ENCODE measurements around the gene ADGRG6. TPM values are rescaled to one million over a fixed set of nuclear protein-coding genes. Genes with fewer than 3 reads are reported as not detected.
"Not testable (repeated sequence)": the region's sequence is repeated elsewhere in the genome, so short reads cannot be mapped to it uniquely, and the experiment has no call there.

The ADGRG6 gene
- total RNA-seq, 1 donor from 2014 or later: not detected

GRCh38 chr6:142416686-142417085 is 114.9 kb downstream of the ADGRG6 start:
- Mint-ChIP-seq H3K9me3 (no peaks in the 10 kb centered on the region), H3K36me3 (ENCODE audit: low read depth) (no peaks in the 10 kb centered on the region), H3K27ac (no peak overlapping the region), H3K4me3 (no peak overlapping the region), H3K27me3 (ENCODE audit: insufficient read depth) (peaks cover 21% of the 10 kb centered on the region), H3K4me1 (ENCODE audit: low read depth) (no peaks in the 10 kb centered on the region)
- no peak for DNase-seq (ENCODE audit: low spot score)
- intact Hi-C loops (cut with micrococcal nuclease): no loop called here

- intact Hi-C loops (cut with micrococcal nuclease): no loop called here
- DNase-seq (ENCODE audit: low spot score): no peak
- Mint-ChIP-seq H3K36me3 (ENCODE audit: low read depth) (no peaks in the 10 kb centered on the region), H3K27ac (no peak overlapping the region), H3K4me1 (ENCODE audit: low read depth) (no peaks in the 10 kb centered on the region), H3K27me3 (ENCODE audit: insufficient read depth) (peaks cover 21% of the 10 kb centered on the region), H3K4me3 (no peak overlapping the region), H3K9me3 (no peaks in the 10 kb centered on the region)
Measured at GRCh38 chr6:142417331-142417750, 115.5 kb downstream of the ADGRG6 start.

- Mint-ChIP-seq H3K27ac (no peak overlapping the region), H3K9me3 (no peaks in the 10 kb centered on the region), H3K36me3 (ENCODE audit: low read depth) (no peaks in the 10 kb centered on the region), H3K4me1 (ENCODE audit: low read depth) (no peaks in the 10 kb centered on the region), H3K27me3 (ENCODE audit: insufficient read depth) (peaks cover 19% of the 10 kb centered on the region), H3K4me3 (no peak overlapping the region)
- DNase-seq (ENCODE audit: low spot score): no peak
- intact Hi-C loops (cut with micrococcal nuclease): no loop called here
Measured at GRCh38 chr6:142419071-142419470, 117.3 kb downstream of the ADGRG6 start.

GRCh38 chr6:142420802-142421201 is 119.0 kb downstream of the ADGRG6 start:
- Mint-ChIP-seq H3K27me3 (ENCODE audit: insufficient read depth) (peaks cover 13% of the 10 kb centered on the region), H3K4me3 (no peak overlapping the region), H3K9me3 (peaks cover 8% of the 10 kb centered on the region), H3K36me3 (ENCODE audit: low read depth) (no peaks in the 10 kb centered on the region), H3K27ac (no peak overlapping the region), H3K4me1 (ENCODE audit: low read depth) (no peaks in the 10 kb centered on the region)
- intact Hi-C loops (cut with micrococcal nuclease): no loop called here
- DNase-seq (ENCODE audit: low spot score): no peak

GRCh38 chr6:142421285-142422117 is 119.7 kb downstream of the ADGRG6 start:
- H3K4me1 Mint-ChIP-seq (ENCODE audit: low read depth): no peaks in the 10 kb centered on the region
- peaks cover 10% of the 10 kb centered on the region for H3K9me3 Mint-ChIP-seq
- peaks cover 12% of the 10 kb centered on the region for H3K27me3 Mint-ChIP-seq (ENCODE audit: insufficient read depth)
- DNase-seq (ENCODE audit: low spot score): no peak
- H3K36me3 Mint-ChIP-seq (ENCODE audit: low read depth): no peaks in the 10 kb centered on the region
- H3K27ac Mint-ChIP-seq: no peak overlapping the region
- no peak overlapping the region for H3K4me3 Mint-ChIP-seq
- intact Hi-C loops (cut with micrococcal nuclease): no loop called here

- DNase-seq (ENCODE audit: low spot score); H3K36me3 Mint-ChIP-seq (ENCODE audit: low read depth); intact Hi-C loops (cut with micrococcal nuclease); H3K4me3 Mint-ChIP-seq; H3K27me3 Mint-ChIP-seq (ENCODE audit: insufficient read depth); H3K27ac Mint-ChIP-seq; H3K4me1 Mint-ChIP-seq (ENCODE audit: low read depth): not testable (repeated sequence)
- H3K9me3 Mint-ChIP-seq: peaks cover 13% of the 10 kb centered on the region
Measured at GRCh38 chr6:142426444-142427132, 124.8 kb downstream of the ADGRG6 start.

- H3K27ac Mint-ChIP-seq; H3K36me3 Mint-ChIP-seq (ENCODE audit: low read depth); H3K4me1 Mint-ChIP-seq (ENCODE audit: low read depth); H3K27me3 Mint-ChIP-seq (ENCODE audit: insufficient read depth); H3K4me3 Mint-ChIP-seq; DNase-seq (ENCODE audit: low spot score); intact Hi-C loops (cut with micrococcal nuclease): not testable (repeated sequence)
- peaks cover 13% of the 10 kb centered on the region for H3K9me3 Mint-ChIP-seq
Measured at GRCh38 chr6:142428468-142428867, 126.7 kb downstream of the ADGRG6 start.

- Mint-ChIP-seq H3K4me1 (ENCODE audit: low read depth) (no peaks in the 10 kb centered on the region), H3K27me3 (ENCODE audit: insufficient read depth) (no peaks in the 10 kb centered on the region), H3K27ac (no peak overlapping the region), H3K4me3 (no peak overlapping the region), H3K36me3 (ENCODE audit: low read depth) (no peaks in the 10 kb centered on the region), H3K9me3 (peaks cover 13% of the 10 kb centered on the region)
- no peak for DNase-seq (ENCODE audit: low spot score)
- intact Hi-C loops (cut with micrococcal nuclease): no loop called here
Measured at GRCh38 chr6:142429195-142429594, 127.4 kb downstream of the ADGRG6 start.

- DNase-seq (ENCODE audit: low spot score): no peak
- H3K36me3 Mint-ChIP-seq (ENCODE audit: low read depth): no peaks in the 10 kb centered on the region
- H3K4me1 Mint-ChIP-seq (ENCODE audit: low read depth): no peaks in the 10 kb centered on the region
- no peak overlapping the region for H3K27ac Mint-ChIP-seq
- no peaks in the 10 kb centered on the region for H3K9me3 Mint-ChIP-seq
- intact Hi-C loops (cut with micrococcal nuclease): no loop called here
- peaks cover 13% of the 10 kb centered on the region for H3K27me3 Mint-ChIP-seq (ENCODE audit: insufficient read depth)
- no peak overlapping the region for H3K4me3 Mint-ChIP-seq
Measured at GRCh38 chr6:142433419-142433818, 131.6 kb downstream of the ADGRG6 start.

GRCh38 chr6:142438898-142439297 is 137.1 kb downstream of the ADGRG6 start:
- no peaks in the 10 kb centered on the region for H3K9me3 Mint-ChIP-seq
- intact Hi-C loops (cut with micrococcal nuclease): no loop called here
- peaks cover 14% of the 10 kb centered on the region for H3K27me3 Mint-ChIP-seq (ENCODE audit: insufficient read depth)

GRCh38 chr6:142440600-142441293 is 138.9 kb downstream of the ADGRG6 start:
- no peak for DNase-seq (ENCODE audit: low spot score)
- Mint-ChIP-seq H3K9me3 (no peaks in the 10 kb centered on the region), H3K27me3 (ENCODE audit: insufficient read depth) (peaks cover 9% of the 10 kb centered on the region), H3K4me3 (no peak overlapping the region), H3K36me3 (ENCODE audit: low read depth) (no peaks in the 10 kb centered on the region), H3K4me1 (ENCODE audit: low read depth) (no peaks in the 10 kb centered on the region), H3K27ac (no peak overlapping the region)
- intact Hi-C loops (cut with micrococcal nuclease): no loop called here

More at GRCh38 chr6:142438898-142439297, 137.1 kb downstream of the ADGRG6 start:
- Mint-ChIP-seq H3K4me3 (no peak overlapping the region), H3K36me3 (ENCODE audit: low read depth) (no peaks in the 10 kb centered on the region), H3K4me1 (ENCODE audit: low read depth) (no peaks in the 10 kb centered on the region), H3K27ac (no peak overlapping the region)
- DNase-seq (ENCODE audit: low spot score): no peak

- H3K27ac Mint-ChIP-seq: no peak overlapping the region
- no peak for DNase-seq (ENCODE audit: low spot score)
- no peaks in the 10 kb centered on the region for H3K36me3 Mint-ChIP-seq (ENCODE audit: low read depth)
- H3K9me3 Mint-ChIP-seq: no peaks in the 10 kb centered on the region
- H3K4me1 Mint-ChIP-seq (ENCODE audit: low read depth): no peaks in the 10 kb centered on the region
- H3K27me3 Mint-ChIP-seq (ENCODE audit: insufficient read depth): peaks cover 7% of the 10 kb centered on the region
- intact Hi-C loops (cut with micrococcal nuclease): no loop called here
- no peak overlapping the region for H3K4me3 Mint-ChIP-seq
Measured at GRCh38 chr6:142441716-142442115, 139.9 kb downstream of the ADGRG6 start.

GRCh38 chr6:142443102-142443501 is 141.3 kb downstream of the ADGRG6 start:
- Mint-ChIP-seq H3K36me3 (ENCODE audit: low read depth) (no peaks in the 10 kb centered on the region), H3K27ac (no peak overlapping the region), H3K9me3 (no peaks in the 10 kb centered on the region), H3K4me1 (ENCODE audit: low read depth) (no peaks in the 10 kb centered on the region), H3K4me3 (no peak overlapping the region), H3K27me3 (ENCODE audit: insufficient read depth) (peaks cover 11% of the 10 kb centered on the region)
- intact Hi-C loops (cut with micrococcal nuclease): no loop called here
- no peak for DNase-seq (ENCODE audit: low spot score)
